Stimulated activated CD4-positive, alpha-beta T cell treated with anti-CD3 and anti-CD28 coated beads, TNF-alpha, amount 100 ng/mL, for 1 hour (primary cell): Measurements from ENCODE around the gene STK32C.
"Not testable (repeated sequence)": the region's sequence is repeated elsewhere in the genome, so short reads cannot be mapped to it uniquely, and the experiment has no call there.

Experiments
- DNase-seq, 3 donors: peaks; one replicate each; pipeline ENCODE4 v3.0.0-alpha.2; 2020; ENCODE audit warnings: low read depth in 3 of 3, low spot score in 1 of 3

The STK32C gene

DNA sequence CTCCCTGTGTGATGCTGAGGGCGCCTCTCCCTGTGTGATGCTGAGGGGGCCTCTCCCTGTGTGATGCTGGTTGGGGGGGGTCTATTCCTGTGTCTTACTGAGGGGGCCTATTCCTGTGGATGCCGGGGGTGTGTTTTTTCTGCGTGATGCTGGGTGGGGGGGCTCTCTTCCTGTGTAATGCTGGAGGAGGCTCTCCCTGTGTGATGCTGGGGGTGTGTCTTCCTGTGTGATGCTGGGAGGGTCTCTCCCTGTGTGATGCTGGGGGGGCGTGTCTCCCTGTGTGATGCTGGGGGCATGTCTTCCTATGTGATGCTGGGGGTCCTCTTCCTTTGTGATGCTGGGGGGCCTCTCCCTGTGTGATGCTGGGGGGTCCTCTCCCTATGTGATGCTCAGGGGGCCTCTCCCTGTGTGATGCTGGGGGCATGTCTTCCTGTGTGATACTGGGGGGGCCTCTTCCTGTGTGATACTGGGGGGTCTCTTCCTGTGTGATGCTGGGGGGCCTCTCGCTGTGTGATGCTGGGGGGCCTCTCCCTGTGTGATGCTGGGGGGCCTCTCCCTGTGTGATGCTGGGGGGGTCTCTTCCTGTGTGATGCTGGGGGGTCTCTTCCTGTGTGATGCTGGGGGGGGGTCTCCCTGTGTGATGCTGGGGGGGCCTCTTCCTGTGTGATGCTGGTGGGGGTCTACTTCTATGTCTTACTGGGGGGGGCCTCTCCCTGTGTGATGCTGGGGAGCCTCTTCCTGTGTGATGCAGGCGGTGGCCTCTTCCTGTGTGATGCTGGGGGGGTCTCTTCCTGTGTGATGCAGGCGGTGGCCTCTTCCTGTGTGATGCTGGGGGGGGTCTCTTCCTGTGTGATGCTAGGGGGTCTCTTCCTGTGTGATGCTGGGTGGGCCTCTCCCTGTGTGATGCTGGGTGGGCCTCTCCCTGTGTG, 148.2 kb downstream of the STK32C start:
- not testable (repeated sequence) for DNase-seq

GRCh38 chr10:132158823-132159222, 148.9 kb downstream of the STK32C start:
- no peak for DNase-seq

DNA sequence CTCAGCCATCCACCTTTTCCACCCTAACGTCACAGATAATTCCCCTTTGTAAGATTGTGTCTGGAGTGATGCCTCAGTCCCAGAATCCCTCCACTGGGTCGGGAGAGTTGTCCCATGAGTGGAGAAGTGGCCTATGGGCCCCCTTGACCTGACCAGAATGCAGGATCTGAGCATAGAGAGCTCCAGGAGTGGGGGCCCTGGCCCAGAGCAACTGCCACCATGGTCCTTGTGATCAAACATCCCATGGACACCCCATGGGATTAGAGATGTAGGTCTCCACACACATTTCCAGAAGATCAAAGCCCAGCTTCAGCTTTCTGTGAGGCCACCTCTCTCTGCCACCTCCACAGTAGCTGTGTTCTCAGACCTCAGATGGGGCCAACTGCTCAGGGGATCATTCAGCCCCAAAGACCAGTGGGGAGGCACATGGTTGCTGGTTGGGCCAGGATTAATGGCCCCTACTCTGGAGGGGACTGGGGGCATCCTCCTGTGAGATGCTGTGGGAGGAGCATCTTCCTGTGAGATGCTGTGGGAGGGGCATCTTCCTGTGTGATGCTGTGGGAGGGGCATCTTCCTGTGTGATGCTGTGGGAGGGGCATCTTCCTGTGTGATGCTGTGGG, 149.5 kb downstream of the STK32C start:
- DNase-seq: no peak
